H1 (cell line): ENCODE results near the gene CPZ. TPM values are rescaled to one million over a fixed set of nuclear protein-coding genes. Genes with fewer than 3 reads are reported as not detected.

Source experiments
- CTCF ChIA-PET: fragments of 300-600 bp; sonication (Branson Sonifier 250); formaldehyde crosslinking; loops from one replicate; lab custom pipeline; 2021; ENCODE audit not compliant: partially characterized antibody; lab: Charles Lee
- POLR2A ChIA-PET: fragments of 300-600 bp; sonication (Branson Sonifier 250); formaldehyde crosslinking; loops from one replicate; lab custom pipeline; 2021; ENCODE audit warnings: inconsistent platforms; ENCODE audit not compliant: partially characterized antibody; lab: Charles Lee
- DNase-seq, 2 experiments: peaks; one replicate each; pipeline versions ENCODE4 v3.0.0 to v3.0.0-alpha.2; 2010 to 2022; ENCODE audit warnings: low spot score in 2 of 2, low read depth in 1 of 2, mixed read lengths in 1 of 2
- FAIRE-seq: peaks from 2 replicates; lab custom pipeline; 2011; peaks lifted over from hg19 to GRCh38; lab: Jason Lieb, UNC
- H2AFZ ChIP-seq: 2 replicates; pipeline ENCODE4 v1.8.1; 2012; ENCODE audit warnings: low read length, inconsistent platforms
- H2AK5ac ChIP-seq: 2 replicates; pipeline ENCODE4 v1.6.1; 2013; ENCODE audit warnings: low read depth, low read length
- H2BK120ac ChIP-seq: replicated peaks from 2 replicates; pipeline ENCODE3; 2013; ENCODE audit warnings: low read depth, low read length, inconsistent platforms
- H2BK12ac ChIP-seq: 2 replicates; pipeline ENCODE4 v1.6.1; 2013; ENCODE audit warnings: low read depth, low read length
- H2BK15ac ChIP-seq: 2 replicates; pipeline ENCODE4 v1.6.1; 2013; ENCODE audit warnings: low read length
- H2BK20ac ChIP-seq: 2 replicates; pipeline ENCODE4 v1.6.1; 2013; ENCODE audit warnings: low read length
- H2BK5ac ChIP-seq: 2 replicates; pipeline ENCODE4 v1.6.1; 2013; ENCODE audit warnings: low read depth, low read length
- H3K14ac ChIP-seq: 2 replicates; pipeline ENCODE4 v1.6.1; 2013; ENCODE audit warnings: inconsistent platforms; ENCODE audit not compliant: insufficient read length
- H3K18ac ChIP-seq: 2 replicates; pipeline ENCODE4 v1.6.1; 2013; ENCODE audit warnings: low read length; ENCODE audit errors: extremely low read depth
- H3K23ac ChIP-seq: 2 replicates; pipeline ENCODE4 v1.6.1; 2013; ENCODE audit warnings: inconsistent platforms; ENCODE audit not compliant: insufficient read length
- H3K23me2 ChIP-seq: 2 replicates; pipeline ENCODE4 v1.6.1; 2013; ENCODE audit warnings: low read depth, low read length
- H3K27ac ChIP-seq: 2 replicates; pipeline ENCODE4 v1.6.1; 2011; ENCODE audit warnings: low read depth, low read length, inconsistent platforms
- H3K27me3 ChIP-seq, 4 experiments: replicated peaks in 1 of 4; 1 replicate in 1 of 4; 2 replicates in 3 of 4; pipeline versions ENCODE4 v1.6.1 to v1.8.1; 2011 to 2013; ENCODE audit warnings: low read length in 3 of 4, mild to moderate bottlenecking in 3 of 4, inconsistent platforms in 2 of 4, mixed read lengths in 2 of 4, moderate library complexity in 1 of 4; ENCODE audit not compliant: control insufficient read depth in 3 of 4, insufficient read depth in 3 of 4; ENCODE audit errors: extremely low read depth in 1 of 4
- H3K36me3 ChIP-seq, 4 experiments: 2 replicates each; pipeline versions ENCODE4 v1.6.1 to v1.8.1; 2011 to 2013; ENCODE audit warnings: mild to moderate bottlenecking in 4 of 4, low read length in 3 of 4, moderate library complexity in 2 of 4, control low read depth in 1 of 4, inconsistent platforms in 1 of 4; ENCODE audit not compliant: insufficient read depth in 4 of 4, control insufficient read depth in 2 of 4
- H3K4ac ChIP-seq: replicated peaks from 2 replicates; pipeline ENCODE3; 2013; ENCODE audit warnings: low read length, low read depth, mixed read lengths, inconsistent platforms; ENCODE audit not compliant: insufficient read length
- H3K4me1 ChIP-seq, 4 experiments: replicated peaks in 1 of 4; 1 replicate in 1 of 4; 2 replicates in 3 of 4; pipeline versions ENCODE4 v1.6.1 to v1.8.1; 2011 to 2013; ENCODE audit warnings: low read length in 3 of 4, inconsistent platforms in 2 of 4, mixed read lengths in 1 of 4; ENCODE audit not compliant: insufficient read depth in 4 of 4, control insufficient read depth in 3 of 4
- H3K4me2 ChIP-seq, 2 experiments: 2 replicates each; pipeline versions ENCODE4 v1.6.1 to v1.8.1; 2011 to 2013; ENCODE audit warnings: low read depth in 2 of 2, low read length in 2 of 2, control low read depth in 1 of 2, inconsistent platforms in 1 of 2, mild to moderate bottlenecking in 1 of 2; ENCODE audit not compliant: insufficient read depth in 1 of 2
- H3K4me3 ChIP-seq, 4 experiments: fragments of 200-600, 300-600 bp in 1 of 4; sonication (generic), shearing (Covaris generic), sonication (Bioruptor Twin) in 1 of 4; 2 replicates each; pipeline versions ENCODE4 v1.5.1 to v1.8.1; 2011 to 2016; ENCODE audit warnings: low read length in 4 of 4, low read depth in 3 of 4, control low read depth in 2 of 4, inconsistent platforms in 2 of 4, mild to moderate bottlenecking in 2 of 4, mixed read lengths in 1 of 4, moderate library complexity in 1 of 4; ENCODE audit not compliant: insufficient read depth in 2 of 4; ENCODE audit errors: extremely low read depth in 1 of 4
- H3K56ac ChIP-seq: replicated peaks from 2 replicates; pipeline ENCODE3; 2013; ENCODE audit warnings: low read depth, mild to moderate bottlenecking, mixed read lengths, low read length, inconsistent platforms; ENCODE audit not compliant: insufficient read length
- H3K79me1 ChIP-seq: 2 replicates; pipeline ENCODE4 v1.6.1; 2013; ENCODE audit warnings: low read depth, low read length, control low read depth
- H3K79me2 ChIP-seq, 2 experiments: 2 replicates each; pipeline versions ENCODE4 v1.6.1 to v1.8.1; 2012 to 2013; ENCODE audit warnings: low read length in 2 of 2, mild to moderate bottlenecking in 2 of 2, inconsistent platforms in 1 of 2; ENCODE audit not compliant: insufficient read depth in 2 of 2, control insufficient read depth in 1 of 2
- H3K9ac ChIP-seq, 4 experiments: replicated peaks in 1 of 4; 1 replicate in 1 of 4; 2 replicates in 3 of 4; pipeline versions ENCODE4 v1.6.1 to v1.8.1; 2011 to 2013; ENCODE audit warnings: low read depth in 3 of 4, low read length in 3 of 4, control low read depth in 2 of 4, mild to moderate bottlenecking in 2 of 4, moderate library complexity in 2 of 4, inconsistent platforms in 1 of 4; ENCODE audit errors: extremely low read depth in 1 of 4
- H3K9me3 ChIP-seq, 2 experiments: 2 replicates each; pipeline versions ENCODE4 v1.6.1 to v1.8.1; 2012 to 2013; ENCODE audit warnings: mild to moderate bottlenecking in 2 of 2, moderate library complexity in 2 of 2, control low read depth in 1 of 2, inconsistent platforms in 1 of 2, low read depth in 1 of 2, low read length in 1 of 2, mixed read lengths in 1 of 2; ENCODE audit not compliant: insufficient read depth in 2 of 2
- H4K20me1 ChIP-seq, 2 experiments: replicated peaks in 1 of 2; 2 replicates each; pipeline versions ENCODE3 to v1.8.1; 2011 to 2013; ENCODE audit warnings: inconsistent platforms in 2 of 2, low read length in 2 of 2, mild to moderate bottlenecking in 1 of 2; ENCODE audit not compliant: insufficient read depth in 2 of 2, control insufficient read depth in 1 of 2
- H4K5ac ChIP-seq: 2 replicates; pipeline ENCODE4 v1.6.1; 2013; ENCODE audit warnings: low read length, low read depth, mixed read lengths, inconsistent platforms; ENCODE audit not compliant: insufficient read length
- H4K8ac ChIP-seq: 2 replicates; pipeline ENCODE4 v1.8.0; 2013; ENCODE audit warnings: mild to moderate bottlenecking, moderate library complexity, low read length, inconsistent platforms; ENCODE audit not compliant: insufficient read depth; ENCODE audit errors: extremely low read depth
- H4K91ac ChIP-seq: replicated peaks from 2 replicates; pipeline ENCODE3; 2013; ENCODE audit warnings: low read length, mixed read lengths, inconsistent platforms; ENCODE audit not compliant: insufficient read length
- SIN3A ChIP-seq, 2 experiments: IDR thresholded peaks in 1 of 2; conservative IDR thresholded peaks in 1 of 2; 2 replicates each; pipeline ENCODE4 v1.6.1; 2011 to 2012; ENCODE audit warnings: low read length in 2 of 2, improper control_type of control experiment in 1 of 2, low read depth in 1 of 2, mild to moderate bottlenecking in 1 of 2
- SUZ12 ChIP-seq: fragments of 200-600 bp; sonication (generic); IDR thresholded peaks from 2 replicates; pipeline ENCODE4 v1.6.1; 2012; ENCODE audit warnings: mild to moderate bottlenecking, inconsistent platforms, low read length, moderate library complexity, mixed read lengths
- WGBS, 2 experiments: shearing (Covaris generic) in 1 of 2; methylation state at CpG; one replicate each; pipeline versions ENCODE4 v1.1.6 to v1.1.7; 2013 to 2015; ENCODE audit warnings: low lambda C conversion rate in 2 of 2, mixed read lengths in 2 of 2, inconsistent platforms in 1 of 2, low coverage in 1 of 2, missing lambda C conversion rate in 1 of 2; ENCODE audit not compliant: insufficient replicate concordance in 2 of 2, insufficient coverage in 1 of 2, insufficient read length in 1 of 2; ENCODE audit errors: extremely low coverage in 1 of 2, missing lambda C conversion rate in 1 of 2; 5-methylcytosine and 5-hydroxymethylcytosine counted together
- polyA plus RNA-seq, 7 experiments: library from polyadenylated mRNA; depleted of rRNA in 3 of 7; stranded (reverse) in 5 of 7; unstranded in 2 of 7; fragments of >200 nt in 5 of 7; fragments of 200-250 nt in 2 of 7; gene quantifications; 1 replicate in 5 of 7; 2 replicates in 1 of 7; 4 replicates in 1 of 7; pipeline versions ENCODE4 v1.2.1 to v1.2.3, GENCODE V29; 2011 to 2013; ENCODE audit warnings: missing spikeins in 2 of 7, mixed read lengths in 2 of 7
- total RNA-seq: library from RNA; stranded (reverse); fragmentation: NEBNext Ultra II Directional; extraction: Animal tissue kit (Norgen Biotek cat#: 25700); gene quantifications from 2 replicates; pipeline ENCODE4 v1.2.1, GENCODE V29; 2021

Gene CPZ
- total and polyA plus RNA-seq, 2 of the 8 experiments (the other 6 are each of a cell fraction or from before 2014, with no cell fraction given) = 28.8 to 40.7 TPM

DNA sequence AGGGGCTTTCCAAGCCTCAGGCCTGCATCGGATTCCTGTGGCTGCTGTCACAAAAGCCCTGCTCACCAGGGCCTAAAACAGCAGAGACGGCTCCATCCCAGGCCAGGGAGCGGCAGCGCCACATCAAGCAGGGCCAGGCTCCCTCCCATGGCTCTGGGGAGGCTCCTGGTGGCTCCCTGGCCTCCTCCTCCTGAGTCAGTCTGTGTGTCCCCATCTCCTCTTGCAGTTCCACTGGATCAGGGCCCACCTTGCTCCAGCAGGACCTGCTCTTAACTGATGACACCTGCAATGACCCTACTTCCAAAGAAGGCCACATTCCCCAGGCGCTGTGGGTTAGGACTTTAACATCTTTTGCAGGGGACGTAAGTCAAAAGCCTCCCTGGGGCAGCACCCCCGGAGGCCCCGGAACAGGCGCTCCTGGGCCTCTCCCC, 51.9 kb downstream of the CPZ start:
- no peak overlapping the region for H2BK15ac ChIP-seq
- H3K79me1 ChIP-seq = no peaks in the 10 kb centered on the region
- no peak for DNase-seq
- POLR2A ChIA-PET = interaction anchor here (1.0 kb wide), 1 partner anchor 8 kb away, joined by 3 read pairs; no protein-coding TSS in a partner anchor
- no peak overlapping the region for H3K4me2 ChIP-seq
- no peaks in the 10 kb centered on the region for H3K23me2 ChIP-seq
- no peak overlapping the region for H4K91ac ChIP-seq
- no peak overlapping the region for H4K5ac ChIP-seq
- no peak overlapping the region for H2AFZ ChIP-seq
- no peak overlapping the region for H3K23ac ChIP-seq
- H2AK5ac ChIP-seq = no peak overlapping the region
- no peak overlapping the region for H3K18ac ChIP-seq
- 0 out of 2 replicates have a peak overlapping the region, but pooled peaks have one; percentile 73 for H4K8ac ChIP-seq
- no peaks in the 10 kb centered on the region for H3K27me3 ChIP-seq
- CTCF ChIA-PET = interaction anchor here (1.8 kb wide), 1 partner anchor 242 kb away, joined by 4 read pairs; no protein-coding TSS in a partner anchor
- no peaks in the 10 kb centered on the region for H4K20me1 ChIP-seq
- TF ChIP-seq SIN3A (conservative IDR thresholded peaks at IDR 0.05 in 1 of 2, IDR thresholded peaks at IDR 0.05 in 1 of 2; ENCODE audit: low read depth in 1 of 2, low read length in 2 of 2) (0 out of 4 replicates have a peak, but pooled peaks of 1 of the 2 experiments have one; percentile 31), SUZ12 (no peak)
- H3K9ac ChIP-seq = no peak overlapping the region
- peaks cover 0 to 2% (median 0%) of the 10 kb centered on the region in 4 experiments; a peak in 4 of 7 replicates for H3K4me1 ChIP-seq
- H2BK5ac ChIP-seq = no peak overlapping the region
- no peaks in the 10 kb centered on the region for H3K9me3 ChIP-seq
- H3K56ac ChIP-seq = no peak overlapping the region
- H3K27ac ChIP-seq = no peak overlapping the region
- no peak for FAIRE-seq
- no peak overlapping the region for H3K4ac ChIP-seq
- no peak overlapping the region for H2BK20ac ChIP-seq
- no peak overlapping the region for H2BK120ac ChIP-seq
- no peak overlapping the region for H3K4me3 ChIP-seq
- H2BK12ac ChIP-seq = no peak overlapping the region
- no peak overlapping the region for H3K14ac ChIP-seq
- no peaks in the 10 kb centered on the region for H3K79me2 ChIP-seq
- 77% methylated on average over 9 of the region's 9 CpGs; no CpG with 5 or more reads in 1 of the 2 experiments for WGBS, 2 experiments
- H3K36me3 ChIP-seq = no peaks in the 10 kb centered on the region
